Activated CD8-positive, alpha-beta memory T cell treated with anti-CD3 and anti-CD28 coated beads for 1 hour (primary cell): ENCODE data around the gene IAPP.
"Not testable (repeated sequence)": the region's sequence is repeated elsewhere in the genome, so short reads cannot be mapped to it uniquely, and the experiment has no call there.

Experiments
- DNase-seq, 2 donors: peaks; one replicate each; pipeline ENCODE4 v3.0.0-alpha.2; 2020; ENCODE audit warnings: low read depth in 1 of 2; ENCODE audit errors: extremely low read depth in 1 of 2

IAPP gene

DNA sequence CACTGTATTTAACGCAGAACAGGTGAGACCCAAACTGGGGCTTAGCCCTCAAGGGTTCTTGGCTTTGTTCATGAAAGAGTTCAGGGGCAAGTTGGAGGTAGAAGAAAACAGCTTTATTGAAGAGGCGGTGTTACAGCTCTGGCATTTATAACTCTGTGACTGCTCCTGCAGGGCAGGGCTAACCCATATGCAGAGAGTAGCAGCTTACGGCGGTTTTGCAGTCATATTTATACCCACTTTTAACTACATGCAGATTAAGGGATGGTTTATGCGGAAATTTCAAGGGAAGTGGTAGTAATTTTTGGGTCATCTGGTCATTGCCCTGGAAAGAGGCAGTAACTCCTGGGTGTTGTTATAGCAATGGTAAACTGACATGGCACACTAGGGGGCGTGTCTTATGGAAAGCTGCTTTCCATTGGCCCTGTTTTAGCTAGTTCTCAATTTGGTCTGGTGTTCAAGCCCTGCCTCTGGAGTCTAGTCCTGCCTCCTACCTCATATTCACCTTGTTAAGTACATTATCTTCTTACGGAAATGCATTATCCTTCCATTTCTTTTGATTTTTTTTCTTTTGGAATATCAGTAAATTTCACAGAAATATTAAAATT, 1.8 kb upstream of the IAPP start:
- DNase-seq = no peak

DNA sequence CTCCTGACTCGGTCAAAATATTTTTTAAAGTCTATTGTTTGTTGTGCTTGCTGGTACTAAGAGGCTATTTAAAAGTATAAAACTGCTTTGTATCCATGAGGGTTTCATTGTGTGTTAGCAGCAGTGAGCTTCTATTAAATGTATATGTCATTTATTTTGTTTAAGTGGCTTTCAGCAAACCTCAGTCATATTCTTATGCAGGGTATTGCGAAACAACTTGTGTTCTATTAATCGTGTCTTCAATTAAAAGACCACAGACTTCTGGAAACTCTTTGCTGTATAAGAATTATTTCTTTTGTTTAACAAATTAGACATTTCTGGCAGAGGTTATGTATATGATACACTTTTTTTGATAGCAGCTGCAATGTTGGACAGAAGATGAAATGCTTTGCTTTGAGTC, 6.5 kb downstream of the IAPP start:
- no peak for DNase-seq

DNA sequence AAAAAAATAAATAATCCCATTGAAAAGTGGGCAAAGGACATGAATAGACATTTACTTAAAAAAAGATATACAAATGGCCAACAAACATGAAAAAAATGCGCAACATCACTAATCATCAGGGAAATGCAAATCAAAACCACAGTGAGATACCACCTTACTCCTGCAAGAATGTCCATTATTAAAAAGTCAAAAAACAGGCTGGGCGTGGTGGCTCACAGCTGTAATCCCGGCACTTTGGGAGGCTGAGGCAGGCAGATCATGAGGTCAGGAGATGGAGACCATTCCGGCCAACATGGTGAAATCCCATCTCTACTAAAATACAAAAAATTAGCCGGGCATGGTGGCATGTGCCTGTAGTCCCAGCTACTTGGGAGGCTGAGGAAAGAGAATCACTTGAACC, 8.6 kb downstream of the IAPP start:
- not testable (repeated sequence) for DNase-seq

DNA sequence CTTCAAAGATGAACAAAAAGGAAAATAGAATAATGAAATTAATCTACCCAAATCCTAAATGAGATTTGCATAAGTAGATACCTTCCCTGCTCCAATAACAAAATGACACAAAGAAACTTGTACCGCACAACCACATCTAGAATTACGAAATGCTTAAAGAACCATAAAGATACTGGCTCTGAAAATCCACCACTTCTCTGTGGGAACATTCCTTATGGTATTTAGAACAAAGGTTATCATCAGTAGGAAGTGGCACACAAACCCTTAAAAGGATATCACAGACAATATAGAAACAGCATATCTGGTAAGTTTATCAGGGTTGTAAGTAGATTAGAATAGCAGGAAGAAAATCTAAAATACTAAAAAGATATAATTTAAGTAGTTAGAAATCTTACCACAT, 11.6 kb downstream of the IAPP start:
- DNase-seq = no peak

DNA sequence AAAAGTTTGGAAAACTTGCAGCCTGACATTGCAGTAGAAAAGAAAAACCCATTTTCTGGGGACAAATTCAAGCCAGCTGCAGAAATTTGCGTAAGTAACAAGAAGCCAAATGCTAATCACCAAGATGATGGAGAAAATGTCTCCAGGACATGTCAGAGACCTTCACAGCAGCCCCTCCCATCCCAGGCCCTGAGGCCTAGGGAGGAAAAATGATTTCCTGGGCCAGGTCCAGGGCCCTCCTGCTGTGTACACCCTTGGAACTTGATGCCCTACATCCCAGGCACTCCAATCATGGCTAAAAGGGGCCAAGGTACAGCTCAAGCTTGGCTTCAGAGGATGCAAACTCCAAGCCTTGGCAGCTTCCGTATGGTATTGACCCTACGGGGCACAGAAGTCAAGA, 14.5 kb downstream of the IAPP start:
- DNase-seq = no peak

DNA sequence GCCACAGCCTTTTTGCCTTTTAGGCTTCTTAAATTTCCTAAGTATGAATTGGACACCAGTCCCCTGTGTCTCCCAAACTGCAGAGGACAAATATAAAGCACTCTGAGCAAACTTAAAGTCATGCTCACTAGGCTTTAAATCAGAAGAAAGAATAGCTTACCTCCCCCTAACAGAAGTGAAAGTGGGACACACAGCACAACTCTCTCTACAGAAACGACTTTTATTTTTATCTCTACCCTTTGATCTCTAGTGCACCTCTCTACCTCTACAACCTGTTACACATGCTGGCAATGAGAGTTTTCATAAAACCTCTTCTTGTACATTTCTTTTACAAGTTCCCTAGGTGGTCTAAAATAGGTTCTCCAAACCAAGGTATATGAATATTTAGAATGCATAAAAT, 19.7 kb downstream of the IAPP start:
- no peak for DNase-seq

DNA sequence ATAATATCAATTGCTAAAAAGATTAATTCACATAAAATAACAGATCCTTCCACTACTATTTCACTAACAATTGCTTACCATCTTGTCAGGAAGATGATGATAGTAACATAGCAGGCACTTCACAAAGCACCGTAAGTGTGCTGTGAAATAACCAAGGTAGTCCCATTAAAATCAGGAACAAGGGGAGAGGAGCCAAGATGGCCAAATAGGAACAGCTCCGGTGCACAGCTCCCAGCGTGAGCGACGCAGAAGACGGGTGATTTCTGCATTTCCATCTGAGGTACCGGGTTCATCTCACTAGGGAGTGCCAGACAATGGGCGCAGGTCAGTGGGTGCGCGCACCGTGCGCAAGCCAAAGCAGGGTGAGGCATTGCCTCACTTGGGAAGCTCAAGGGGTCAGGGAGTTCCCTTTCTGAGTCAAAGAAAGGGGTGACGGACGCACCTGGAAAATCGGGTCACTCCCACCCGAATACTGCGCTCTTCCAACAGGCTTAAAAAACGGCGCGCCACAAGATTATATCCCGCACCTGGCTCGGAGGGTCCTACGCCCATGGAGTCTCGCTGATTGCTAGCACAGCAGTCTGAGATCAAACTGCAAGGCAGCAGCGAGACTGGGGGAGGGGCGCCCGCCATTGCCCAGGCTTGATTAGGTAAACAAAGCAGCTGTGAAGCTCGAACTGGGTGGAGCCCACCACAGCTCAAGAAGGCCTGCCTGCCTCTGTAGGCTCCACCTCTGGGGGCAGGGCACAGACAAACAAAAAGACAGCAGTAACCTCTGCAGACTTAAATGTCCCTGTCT, 22.3 kb downstream of the IAPP start:
- not testable (repeated sequence) for DNase-seq

DNA sequence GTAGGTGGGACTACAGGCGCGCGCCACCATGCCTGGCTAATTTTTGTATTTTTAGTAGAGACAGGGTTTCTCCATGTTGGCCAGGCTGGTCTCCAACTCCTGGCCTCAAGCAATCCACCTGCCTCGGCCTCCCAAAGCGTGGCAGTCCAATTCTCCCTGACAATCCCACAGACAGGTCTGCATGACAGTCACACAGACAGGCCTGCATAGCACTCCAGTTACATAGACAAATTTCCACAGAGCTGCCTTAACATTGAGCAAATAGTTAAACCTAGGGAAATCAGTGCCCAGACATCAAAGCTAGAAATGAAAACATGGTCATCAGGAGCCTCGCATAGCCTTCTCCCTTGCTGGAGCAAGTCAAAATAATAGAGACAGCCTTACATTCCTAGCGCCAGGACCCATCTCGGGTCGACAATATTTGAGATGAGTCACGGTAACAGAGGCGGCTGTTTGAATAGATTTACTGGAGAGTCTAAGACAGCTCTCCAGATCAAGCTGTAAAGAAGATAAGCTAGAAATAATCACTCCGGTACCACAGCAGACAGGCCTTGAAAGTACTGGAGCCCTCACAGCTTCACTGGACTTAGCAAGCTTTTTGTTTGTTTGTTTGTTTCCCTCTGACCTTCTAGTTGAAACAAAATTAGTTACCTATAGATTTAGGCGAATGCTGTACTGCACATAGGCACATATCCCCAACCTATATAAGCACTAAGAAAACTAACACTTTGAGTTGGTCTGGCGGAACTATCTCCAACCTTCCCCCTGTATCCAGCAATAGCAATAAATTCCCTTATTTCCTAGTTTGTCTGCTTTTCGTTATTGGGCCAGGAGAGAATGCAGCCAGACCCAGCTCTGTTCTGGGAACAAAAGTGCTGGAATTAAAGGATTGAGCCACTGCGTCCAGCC, 40.9 kb downstream of the IAPP start:
- DNase-seq = no peak

DNA sequence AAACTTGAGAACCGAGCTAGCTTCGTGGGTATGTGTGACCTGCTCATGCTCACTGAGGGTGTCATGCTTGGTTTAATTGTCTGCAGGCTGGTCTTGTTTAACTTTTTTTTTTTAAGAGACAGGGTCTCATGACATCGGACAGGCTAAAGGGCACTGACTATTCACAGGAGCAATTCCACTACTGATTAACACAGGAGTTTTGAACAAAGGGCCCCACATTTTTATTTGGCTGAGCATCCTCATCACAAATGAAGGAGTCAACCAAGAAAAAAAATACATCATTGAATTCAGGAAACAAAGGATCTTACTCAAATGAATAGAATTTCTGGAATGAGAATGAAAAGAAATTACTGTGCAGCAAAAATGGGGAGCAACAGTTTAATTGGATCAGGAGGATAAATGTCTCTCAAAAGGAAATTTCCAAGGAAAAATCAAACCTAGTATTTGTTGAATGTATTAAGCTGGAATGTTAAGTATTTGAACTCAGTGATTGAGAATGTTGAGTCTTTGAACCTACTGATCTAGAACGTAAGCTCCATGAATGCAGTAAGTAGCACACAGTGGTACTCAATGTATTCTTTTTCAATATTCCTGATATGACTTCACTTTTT, 43.9 kb downstream of the IAPP start:
- DNase-seq = no peak

DNA sequence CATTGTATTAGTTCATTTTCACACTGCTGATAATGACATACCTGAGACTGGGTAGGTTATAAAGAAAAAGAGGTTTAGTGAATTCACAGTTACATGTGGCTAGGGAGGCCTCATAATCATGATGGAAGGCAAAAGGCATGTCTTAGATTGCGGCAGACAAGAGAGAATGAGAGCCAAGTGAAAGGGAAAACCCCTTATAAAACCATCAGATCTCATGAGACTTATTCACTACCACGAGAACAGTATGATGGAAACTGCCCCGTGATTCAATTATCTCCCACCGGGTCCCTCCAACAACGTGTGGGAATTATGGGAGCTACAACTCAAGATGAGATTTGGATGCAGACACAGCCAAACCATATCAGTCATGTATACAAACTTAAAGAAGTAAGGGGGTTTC, 45.7 kb downstream of the IAPP start:
- DNase-seq = not testable (repeated sequence)

DNA sequence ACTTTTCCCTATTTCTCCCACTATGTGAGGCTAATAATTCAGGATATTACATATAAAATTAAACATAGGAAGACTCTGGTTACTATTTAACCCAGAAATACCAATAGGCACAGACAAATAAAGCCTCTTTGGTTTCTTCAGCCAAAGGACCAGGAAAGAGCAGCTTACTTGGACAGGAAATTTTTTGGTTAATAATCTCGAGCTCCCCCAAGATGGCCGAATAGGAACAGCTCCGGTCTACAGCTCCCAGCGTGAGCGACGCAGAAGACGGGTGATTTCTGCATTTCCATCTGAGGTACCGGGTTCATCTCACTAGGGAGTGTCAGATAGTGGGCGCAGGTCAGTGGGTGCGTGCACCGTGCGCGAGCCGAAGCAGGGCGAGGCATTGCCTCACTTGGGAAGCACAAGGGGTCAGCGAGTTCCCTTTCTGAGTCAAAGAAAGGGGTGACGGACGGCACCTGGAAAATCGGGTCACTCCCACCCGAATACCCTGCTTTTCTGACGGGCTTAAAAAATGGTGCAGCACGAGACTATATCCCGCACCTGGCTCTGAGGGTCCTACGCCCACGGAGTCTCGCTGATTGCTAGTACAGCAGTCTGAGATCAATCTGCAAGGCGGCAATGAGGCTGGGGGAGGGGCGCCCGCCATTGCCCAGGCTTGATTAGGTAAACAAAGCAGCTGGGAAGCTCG, 46.5 kb downstream of the IAPP start:
- DNase-seq = not testable (repeated sequence)

DNA sequence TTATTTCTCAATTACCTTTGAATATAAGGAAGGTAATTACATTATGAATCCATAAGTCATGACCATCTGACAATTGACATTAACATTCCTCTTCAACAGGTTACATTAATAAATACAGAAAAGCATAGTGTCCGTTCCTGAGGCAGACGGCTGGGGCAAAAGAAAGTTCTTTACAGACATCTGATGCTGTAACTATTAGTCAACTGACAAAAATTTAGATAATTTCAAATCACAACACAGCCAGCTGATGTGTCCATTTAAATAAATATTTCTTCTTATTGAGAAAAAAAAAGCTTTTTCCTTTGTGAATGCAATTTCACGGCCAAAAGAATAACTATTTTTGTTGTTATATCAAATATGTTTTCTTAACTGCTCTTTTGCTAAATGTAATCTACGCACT, 55.5 kb downstream of the IAPP start:
- DNase-seq = no peak
